Ovary (tissue), 3 donors: ENCODE measurements around the gene OR5K3.

Experiments
- EP300 ChIP-seq: sonication (generic); formaldehyde crosslinking; IDR thresholded peaks from one replicate; pipeline ENCODE4 v1.6.1; 2017; ENCODE audit warnings: antibody characterized with exemption
- POLR2A ChIP-seq: fragments of 450-650 bp; IDR thresholded peaks from one replicate; pipeline ENCODE4 v1.6.1; 2017; ENCODE audit warnings: antibody characterized with exemption, mild to moderate bottlenecking, moderate library complexity
- TF ChIP-seq, protein P1 (sequence below), 3 donors: fragments of 450-650 bp in 2 of 3; fragments of 200-600 bp in 1 of 3; IDR thresholded peaks; one replicate each; pipeline versions ENCODE4 v1.5.1 to v1.8.0; 2016 to 2022; ENCODE audit warnings: antibody characterized with exemption in 3 of 3, mild to moderate bottlenecking in 1 of 3
- donor health status: DM: no; HTN: no; CAD: no.

DNA sequence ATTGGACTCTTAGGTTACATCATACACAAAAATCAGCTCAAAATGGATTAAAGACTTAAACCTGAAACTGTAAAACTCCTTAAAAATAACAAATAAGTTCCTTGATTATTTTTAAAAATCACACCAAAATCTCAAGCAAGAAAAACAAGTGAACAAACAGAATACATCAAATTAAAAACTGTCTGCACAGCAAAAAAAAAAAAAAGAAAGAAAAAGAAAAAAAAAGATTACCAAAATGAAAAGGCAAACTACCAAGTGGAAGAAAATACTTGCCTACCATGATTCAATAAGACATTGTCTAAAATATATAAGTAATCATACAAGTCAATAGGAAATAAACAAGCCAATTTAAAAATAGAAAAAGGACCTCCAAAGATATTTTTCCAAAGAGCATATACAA lies 19.3 kb upstream of the OR5K3 start:
- TF ChIP-seq, protein P1, sequence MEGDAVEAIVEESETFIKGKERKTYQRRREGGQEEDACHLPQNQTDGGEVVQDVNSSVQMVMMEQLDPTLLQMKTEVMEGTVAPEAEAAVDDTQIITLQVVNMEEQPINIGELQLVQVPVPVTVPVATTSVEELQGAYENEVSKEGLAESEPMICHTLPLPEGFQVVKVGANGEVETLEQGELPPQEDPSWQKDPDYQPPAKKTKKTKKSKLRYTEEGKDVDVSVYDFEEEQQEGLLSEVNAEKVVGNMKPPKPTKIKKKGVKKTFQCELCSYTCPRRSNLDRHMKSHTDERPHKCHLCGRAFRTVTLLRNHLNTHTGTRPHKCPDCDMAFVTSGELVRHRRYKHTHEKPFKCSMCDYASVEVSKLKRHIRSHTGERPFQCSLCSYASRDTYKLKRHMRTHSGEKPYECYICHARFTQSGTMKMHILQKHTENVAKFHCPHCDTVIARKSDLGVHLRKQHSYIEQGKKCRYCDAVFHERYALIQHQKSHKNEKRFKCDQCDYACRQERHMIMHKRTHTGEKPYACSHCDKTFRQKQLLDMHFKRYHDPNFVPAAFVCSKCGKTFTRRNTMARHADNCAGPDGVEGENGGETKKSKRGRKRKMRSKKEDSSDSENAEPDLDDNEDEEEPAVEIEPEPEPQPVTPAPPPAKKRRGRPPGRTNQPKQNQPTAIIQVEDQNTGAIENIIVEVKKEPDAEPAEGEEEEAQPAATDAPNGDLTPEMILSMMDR (IDR thresholded peaks at IDR 0.05) = no peak
- TF ChIP-seq POLR2A (no peak), EP300 (no peak)
